Islet precursor cell (in vitro differentiated cells): ENCODE results near the gene PROZ.

ENCODE experiments used
- DNase-seq: peaks from one replicate; pipeline ENCODE4 v3.0.0-alpha.2; 2018

PROZ gene

DNA sequence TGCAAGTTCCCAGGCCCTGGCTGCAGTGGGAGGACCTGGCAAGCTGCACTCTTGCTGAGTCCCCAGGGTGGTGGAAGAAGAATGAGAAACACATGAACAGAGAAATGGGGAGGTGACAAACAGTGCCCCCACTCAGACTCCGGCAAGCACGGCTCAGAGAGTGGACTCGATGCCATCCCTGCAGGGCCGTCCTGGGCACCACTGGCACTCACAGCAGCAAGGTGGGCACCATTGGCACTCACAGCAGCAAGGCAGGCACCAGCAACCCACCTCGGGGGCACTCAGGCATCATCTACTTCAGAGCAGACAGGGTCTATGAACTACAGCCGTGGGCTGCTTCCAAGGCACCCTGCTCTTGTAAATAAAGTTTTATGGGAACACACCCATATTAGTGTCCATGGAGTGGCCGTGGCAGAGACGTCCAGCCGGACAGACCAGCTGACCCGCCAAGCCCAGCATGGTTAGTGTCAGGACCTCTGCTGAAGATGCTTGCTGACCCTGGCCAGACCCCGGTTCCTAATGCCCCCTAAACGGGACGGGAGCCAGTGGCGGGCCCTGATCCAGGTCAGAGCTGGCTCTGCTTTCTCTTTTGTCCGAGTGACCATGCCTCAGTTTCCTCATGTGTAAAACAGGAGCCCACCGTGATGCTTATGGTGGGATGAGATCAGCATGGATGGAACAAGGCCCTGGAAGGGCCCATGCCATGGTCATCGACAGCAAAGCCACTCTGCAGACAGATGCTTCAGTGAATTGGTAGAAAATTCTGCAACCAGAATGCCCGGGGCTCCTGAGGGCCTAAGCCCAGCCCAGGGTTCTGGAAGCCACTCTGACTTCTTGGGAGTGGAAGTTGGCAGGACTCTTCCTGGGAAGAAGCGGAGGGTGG, 37.9 kb upstream of the PROZ start:
- peak; percentile 46 for DNase-seq

DNA sequence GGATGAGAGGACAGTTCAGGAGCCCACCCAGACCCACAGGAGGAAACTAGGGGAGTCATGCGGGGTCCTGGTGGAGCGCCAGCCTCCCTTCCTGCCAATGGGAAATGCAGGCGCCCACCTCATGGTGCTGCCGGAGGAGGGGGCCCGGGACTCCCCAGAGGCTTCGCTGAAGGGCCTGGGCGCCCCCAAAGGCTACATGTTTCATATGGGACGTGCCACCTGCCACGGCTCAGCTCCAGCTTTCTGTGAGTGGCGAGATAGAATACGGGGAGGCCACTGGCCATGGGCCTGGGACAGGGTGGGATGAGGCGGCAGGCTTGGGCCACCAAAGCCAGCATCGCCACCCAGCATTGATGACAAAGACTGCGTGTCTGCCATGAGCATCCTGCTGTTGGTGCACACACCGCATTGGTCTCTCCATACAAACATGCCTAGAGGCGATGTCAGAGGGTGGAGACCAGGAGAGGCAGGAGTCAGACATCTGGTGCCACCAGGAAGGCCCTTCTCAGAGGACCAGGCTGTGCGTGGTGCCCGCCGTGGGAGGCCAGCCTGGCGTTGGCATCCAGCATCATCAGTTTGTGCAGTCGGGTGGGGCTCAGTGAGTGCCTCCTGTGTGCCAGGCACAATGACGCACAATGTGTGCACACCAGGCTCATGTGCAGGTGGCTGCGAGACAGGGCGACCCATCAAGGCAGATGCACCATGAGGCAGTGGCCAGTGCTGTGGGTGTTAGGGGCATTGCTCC, 37.1 kb upstream of the PROZ start:
- DNase-seq, result peak; percentile 47

DNA sequence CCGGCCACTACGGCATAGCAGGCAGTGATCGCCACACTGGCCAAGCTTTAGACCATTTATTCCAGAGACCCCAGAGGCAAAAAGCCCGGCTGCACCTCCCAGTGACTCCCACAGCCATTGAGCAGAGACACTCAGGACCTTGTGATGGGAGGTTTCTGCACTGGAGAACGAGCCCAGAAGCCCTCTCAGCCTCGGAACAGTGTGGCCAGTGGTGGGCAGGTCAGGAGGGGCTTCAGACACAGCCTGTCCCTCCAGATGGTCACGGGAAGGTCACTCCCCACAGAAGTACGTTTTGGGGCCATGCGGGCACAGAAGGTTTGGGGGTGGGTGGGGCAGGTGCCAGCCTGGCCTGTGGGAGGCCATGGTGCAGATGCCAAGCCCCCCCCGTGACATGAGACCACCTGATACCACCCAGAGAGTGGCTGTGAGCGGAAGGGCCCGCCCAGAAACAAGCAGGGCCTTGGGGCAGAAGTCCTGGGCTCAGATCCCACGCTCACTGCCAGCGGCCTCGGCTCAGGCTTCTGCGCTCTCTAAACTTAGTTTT, 36.4 kb upstream of the PROZ start:
- DNase-seq, result peak; percentile 43

DNA sequence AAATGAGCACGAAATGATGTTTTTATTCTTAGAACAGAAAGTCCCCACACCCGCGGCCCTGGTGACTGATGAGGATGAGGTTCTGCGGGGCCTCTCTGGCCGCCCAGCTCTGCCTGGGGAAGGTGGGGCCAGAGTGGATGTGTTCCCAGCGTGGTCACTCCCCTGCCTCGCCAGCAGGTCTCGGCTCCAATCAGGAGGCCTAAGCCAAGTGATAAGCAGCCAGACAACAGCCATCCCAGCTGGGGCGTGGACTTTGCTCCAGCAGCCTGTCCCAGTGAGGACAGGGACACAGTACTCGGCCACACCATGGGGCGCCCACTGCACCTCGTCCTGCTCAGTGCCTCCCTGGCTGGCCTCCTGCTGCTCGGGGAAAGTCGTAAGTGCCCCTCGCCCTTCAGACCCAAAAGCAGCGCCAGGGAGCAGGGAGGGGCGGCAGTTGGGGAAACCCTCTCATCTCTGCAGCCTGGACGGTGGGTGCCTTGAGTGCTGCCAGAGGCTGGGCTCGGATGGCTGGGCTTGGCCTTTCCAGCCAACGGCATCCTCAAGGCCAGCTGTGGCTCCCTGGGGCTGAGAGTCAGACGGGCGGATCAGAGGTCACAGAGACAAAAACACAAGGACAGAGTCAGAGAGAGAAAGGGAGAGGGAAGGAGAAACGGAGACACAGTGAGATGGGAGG, 35.8 kb upstream of the PROZ start, which contains the start of gene F10:
F10 (plus strand) TSS at position 250 of the 676 bp plus-strand sequence; CDS start at position 307, 57 bp downstream.
- DNase-seq, result peak; percentile 93

DNA sequence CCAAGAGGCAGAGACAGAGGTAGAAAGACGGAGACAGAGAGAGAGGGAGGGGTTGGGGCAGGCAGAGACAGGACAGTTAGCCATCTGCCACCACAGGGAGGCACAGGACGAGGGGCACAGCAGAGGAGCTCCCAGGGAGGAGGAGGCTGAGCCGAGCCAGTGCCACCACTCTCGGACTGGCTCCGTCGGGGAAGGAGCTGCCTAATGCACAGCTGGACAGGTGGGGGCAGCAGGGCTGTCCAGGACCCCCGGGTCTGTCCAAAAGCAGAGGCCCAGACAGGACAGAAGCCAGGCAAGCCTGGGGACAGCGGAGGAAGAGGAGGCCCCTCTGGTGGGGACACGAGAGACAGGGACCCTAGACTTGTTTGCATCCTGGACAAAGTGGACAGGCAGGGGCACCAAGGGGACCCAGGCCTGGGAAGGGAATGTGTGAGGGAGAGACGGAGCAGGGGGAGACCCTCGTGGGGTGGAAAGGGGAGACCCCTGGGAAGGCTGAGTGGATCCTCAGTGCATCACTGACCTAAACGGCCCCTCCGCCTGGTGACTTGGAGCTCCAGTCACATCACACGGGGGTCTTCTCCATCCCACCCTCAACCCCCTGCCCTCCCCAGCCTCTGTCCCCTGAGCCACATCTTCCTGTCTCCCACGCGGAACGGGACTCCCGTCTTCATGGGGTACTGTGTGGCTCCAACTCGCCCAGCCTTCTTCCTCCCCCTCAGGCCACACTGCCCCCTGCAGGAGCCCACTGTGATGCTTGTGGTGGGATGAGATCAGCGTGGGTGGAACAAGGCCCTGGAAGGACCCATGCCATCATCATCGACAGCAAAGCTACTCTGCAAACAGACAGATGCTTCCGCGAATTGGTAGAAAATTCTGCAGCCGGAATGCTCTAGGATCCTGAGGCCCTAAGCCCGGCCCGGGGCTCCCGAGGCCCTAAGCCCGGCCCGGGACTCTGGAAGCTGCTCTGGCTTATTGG, 34.9 kb upstream of the PROZ start:
- DNase-seq, result peak; percentile 59

DNA sequence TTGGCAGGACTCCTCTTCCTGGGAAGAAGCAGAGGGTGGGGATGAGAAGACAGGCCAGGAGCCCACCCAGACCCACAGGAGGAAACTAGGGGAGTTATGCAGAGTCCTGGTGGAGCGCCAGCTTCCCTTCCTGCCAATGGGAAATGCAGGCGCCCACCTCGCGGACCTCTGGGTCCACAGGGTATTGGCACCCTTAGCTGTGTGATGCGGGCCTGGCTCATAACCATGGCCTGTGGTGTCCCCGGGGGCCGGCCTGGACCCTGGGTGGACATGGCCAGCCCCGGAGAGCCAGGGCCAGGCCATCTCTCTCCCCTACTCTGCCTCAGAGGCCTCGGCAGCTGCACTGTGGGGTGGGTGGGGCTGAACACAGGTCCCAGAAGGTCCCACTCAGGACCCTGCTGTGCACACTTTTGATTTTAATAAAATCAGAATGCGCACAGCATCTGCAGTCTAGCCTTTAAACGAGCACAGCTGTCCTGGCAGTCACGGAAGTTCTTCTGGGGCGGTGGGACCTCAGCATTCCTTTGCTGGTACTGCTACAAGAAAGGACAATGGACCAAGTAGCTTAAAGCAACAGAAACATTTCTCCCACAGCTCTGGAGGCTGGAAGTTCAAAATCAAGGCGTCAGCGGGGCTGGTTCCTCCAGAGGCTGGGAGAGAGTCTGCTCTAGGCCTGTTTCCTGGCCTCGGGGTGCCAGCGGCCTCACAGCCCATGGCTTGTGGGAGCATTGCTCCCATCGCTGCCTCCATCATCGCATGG, 34.1 kb upstream of the PROZ start:
- DNase-seq, result peak; percentile 34

DNA sequence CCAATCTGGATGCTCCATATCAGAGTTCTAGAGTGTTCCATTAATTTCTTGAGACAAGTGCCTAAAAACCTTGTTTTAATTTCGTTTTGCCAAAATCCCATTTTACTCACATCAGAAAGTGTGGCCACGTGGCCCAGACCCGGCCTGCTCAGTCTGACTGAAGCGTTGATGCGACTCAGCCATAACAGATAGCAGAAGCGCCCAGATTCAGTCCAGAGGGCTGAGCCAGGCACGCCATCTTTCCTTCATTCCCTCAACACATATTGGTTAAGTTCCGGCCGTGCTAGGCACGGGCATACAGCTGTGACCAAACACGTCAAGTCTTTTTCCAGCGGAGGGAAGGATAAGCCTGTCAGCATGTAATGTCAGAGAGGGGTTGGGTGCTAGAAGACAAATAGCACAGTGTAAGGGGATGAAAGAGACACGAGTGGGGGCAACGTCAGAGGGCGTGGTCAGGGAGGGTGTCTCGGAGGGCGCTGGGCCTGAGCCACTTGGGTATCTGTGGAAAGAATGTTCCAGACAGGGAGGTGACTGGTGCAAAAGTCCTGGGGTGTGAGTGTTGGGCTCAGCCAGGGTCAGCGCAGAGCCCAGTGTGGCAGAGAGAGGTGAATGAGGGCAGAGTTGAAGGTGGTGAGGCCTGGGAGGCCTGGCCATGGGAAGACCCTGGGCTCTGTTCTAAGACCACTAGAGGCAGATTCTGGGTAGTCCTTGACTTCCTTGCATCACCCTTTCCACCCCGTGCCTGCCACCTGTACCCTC, 32.8 kb upstream of the PROZ start:
- peak; percentile 47 for DNase-seq

DNA sequence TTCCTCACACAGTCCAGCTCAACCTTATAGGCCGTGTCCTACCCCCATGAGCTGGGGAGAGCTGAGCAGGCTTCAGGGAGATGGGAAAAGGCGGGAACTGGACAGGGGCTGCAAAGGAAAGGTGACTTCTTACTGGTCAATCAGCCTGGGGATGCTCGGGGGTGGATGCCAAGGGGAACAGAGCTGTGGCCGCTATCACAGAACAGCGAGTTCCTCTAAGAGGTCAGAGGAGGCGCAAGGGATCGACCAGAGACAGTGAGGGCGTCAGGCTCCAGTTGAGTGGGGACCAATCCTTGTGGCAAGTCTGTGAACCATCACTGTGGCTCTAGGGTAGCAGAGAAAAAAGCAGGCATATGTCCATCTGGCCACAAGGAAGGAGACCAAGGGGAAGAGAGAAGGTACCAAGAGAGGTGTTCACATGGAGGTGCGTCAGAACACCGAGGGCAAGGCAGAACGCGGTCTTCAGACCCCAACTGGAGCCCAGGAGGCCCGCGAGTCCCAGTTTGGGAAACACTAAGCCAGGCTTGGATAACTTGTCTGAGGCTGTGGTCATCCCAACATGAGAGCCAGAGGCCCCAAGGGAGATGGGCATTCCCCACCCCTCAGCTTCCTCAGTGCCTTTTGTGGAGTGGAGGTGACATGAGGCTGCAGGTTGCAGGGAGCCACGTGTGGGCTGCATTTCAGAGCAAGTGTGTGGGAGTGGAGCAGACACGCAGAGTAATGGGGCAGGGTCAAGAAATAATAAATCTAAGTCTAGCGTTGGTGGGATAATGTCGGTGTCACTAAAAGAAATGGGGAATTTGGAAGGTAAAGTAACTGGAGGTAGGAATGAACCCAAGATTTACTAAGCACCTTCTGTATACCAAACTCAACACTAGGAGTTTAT, 31.9 kb upstream of the PROZ start:
- DNase-seq, result peak; percentile 41

DNA sequence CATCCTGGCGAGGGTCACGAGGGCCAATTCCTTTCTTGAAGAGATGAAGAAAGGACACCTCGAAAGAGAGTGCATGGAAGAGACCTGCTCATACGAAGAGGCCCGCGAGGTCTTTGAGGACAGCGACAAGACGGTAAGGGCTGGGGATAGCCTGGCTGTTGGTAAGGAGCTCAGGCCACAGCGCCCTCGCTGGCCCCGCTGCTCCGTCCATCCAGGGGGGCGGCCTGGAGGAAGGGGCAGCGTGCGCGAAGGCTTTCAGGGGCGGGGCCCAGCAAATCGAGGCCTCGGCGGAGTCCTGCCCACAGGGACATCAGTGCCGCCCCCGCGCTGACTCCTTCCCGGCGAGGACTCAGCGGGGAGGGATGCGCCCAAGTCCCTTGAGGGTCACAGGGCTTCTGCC, 29.0 kb upstream of the PROZ start:
- peak; percentile 57 for DNase-seq

DNA sequence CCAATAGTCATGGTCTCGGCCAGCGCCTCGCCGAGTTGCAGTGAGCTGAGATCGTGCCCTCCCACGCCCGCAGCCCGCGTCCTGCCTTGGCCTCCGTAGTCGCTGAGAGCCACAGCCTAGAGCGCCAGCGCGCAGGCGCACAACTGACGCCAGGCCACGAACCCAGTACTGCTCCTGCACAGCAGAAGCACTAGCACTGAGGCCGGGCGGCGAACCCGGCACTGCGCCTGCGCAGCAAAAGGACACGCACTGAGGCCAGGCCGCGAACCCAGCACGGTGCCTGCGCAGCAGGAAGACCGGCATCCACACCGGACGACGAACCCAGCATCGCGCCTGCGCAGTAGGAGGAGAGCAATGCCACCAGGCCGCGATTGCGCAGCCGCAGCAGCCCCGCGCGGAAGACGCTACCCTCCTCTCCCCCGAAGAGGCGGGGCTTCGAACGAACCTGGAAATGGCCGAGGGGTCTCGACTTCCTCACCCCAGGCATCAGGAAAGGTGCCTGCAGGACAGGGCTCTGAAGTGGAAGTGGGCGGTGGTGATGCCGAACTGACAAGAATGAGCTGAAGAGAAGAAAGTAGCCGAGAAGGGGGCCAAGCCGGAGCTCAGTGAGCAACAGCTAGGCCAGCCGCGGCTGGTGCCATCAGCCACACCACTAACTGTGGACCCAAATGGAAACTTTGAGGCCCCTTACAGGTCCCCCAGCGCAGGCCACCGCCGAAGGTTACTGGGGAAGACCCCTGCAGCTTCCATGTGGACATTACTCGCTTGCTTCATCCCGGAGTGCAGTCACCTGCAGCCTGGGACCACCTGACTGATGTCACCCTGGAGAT, 28.3 kb upstream of the PROZ start:
- DNase-seq, result peak; percentile 46

DNA sequence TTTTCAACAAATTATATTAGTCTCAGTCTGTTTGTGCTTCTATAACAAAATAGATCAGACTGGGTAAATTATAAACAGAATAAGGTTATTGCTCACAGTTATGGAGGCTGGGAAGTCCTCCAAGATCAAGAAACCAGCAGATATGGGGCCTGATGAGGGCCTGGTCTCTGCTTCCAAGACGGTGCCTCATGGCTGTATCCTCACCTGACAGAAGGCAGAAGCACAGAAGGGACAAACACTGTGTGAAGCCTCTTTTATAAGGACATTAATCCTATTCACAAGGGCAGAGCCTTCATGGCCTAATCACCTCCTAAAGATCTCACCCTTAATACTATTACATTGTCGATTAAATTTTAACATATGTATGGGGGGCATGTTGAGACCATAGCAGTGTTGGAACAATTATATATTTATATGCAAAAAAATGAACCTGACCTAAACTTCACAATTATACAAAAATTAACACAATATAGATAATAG, 23.1 kb upstream of the PROZ start:
- no peak for DNase-seq

DNA sequence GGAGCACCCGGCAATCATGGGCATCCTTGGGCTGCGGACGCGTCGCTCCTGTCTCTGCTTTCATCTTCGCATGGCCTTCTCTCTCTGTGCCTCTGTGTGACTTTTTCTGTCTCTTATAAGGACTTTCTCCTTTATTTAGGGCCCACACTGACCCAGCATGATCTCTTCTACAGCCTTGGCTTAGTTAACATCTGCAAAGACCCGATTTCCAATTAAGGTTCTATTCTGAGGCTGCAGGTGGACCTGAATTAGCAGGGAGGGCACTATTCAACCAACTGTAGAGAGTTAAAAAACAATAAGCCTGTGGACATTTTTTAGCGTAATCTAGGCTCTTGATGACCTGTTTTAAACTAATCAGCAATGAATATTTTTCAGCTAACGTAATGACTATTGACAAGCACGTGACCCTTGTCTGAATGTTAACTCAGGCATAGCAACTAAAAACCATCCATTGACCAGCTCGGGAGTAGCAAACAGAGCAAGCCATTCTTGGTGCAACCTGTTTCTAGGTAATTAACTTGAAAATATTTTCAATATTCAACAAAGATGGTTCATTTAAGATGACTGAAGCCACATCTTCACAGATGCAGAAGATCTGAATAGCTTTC, 20.7 kb upstream of the PROZ start:
- DNase-seq, result peak; percentile 32

DNA sequence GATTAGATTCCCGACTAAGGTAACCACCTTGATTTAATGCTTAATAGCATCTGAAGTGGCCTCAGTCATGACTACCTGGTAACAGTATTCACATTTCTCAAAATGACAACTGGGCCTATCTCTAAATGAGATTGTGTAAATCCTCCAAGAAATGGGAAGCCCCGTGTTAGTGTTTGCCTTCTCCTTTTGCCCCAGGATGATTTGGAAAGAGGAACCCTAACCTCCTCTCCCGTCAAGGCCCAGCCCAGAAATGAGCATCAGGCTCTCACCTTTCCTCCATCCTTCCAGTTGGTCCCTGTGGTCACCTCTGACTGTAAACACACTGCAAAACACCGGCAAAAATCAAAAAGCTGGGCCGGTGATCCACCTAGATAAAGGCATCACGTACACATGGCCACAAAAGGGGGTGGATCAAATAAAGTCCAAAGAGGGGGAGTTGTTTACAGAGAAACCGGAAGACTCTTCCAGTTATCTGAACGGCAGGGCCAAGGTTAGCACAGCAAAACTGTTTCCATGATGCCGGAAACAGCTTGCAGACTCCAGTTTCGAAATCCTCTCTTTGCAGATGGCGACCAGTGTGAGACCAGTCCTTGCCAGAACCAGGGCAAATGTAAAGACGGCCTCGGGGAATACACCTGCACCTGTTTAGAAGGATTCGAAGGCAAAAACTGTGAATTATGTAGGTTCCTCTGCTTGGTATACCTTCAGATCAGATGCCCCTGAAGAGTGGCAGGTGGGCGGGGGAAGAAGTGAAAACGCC, 19.5 kb upstream of the PROZ start:
- DNase-seq, result peak; percentile 43

DNA sequence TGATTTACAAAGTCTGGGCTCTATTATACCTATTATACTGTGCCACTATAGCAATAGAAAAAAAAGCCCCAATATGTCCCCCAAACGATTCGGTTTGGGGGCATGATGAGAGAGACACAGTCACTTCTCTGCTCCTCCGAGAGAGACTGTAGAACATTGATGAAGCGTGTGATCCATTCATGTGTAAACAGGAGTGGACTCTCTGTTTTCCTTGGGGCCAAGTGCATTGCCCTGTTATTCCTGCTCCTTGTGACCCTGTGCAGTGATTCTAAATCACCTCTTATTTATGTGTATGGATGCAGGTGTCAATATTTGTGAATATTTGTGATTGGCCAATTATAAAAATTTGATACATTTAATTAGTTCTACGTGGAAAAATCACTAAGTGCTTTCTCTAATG, 18.9 kb upstream of the PROZ start:
- DNase-seq, result no peak

DNA sequence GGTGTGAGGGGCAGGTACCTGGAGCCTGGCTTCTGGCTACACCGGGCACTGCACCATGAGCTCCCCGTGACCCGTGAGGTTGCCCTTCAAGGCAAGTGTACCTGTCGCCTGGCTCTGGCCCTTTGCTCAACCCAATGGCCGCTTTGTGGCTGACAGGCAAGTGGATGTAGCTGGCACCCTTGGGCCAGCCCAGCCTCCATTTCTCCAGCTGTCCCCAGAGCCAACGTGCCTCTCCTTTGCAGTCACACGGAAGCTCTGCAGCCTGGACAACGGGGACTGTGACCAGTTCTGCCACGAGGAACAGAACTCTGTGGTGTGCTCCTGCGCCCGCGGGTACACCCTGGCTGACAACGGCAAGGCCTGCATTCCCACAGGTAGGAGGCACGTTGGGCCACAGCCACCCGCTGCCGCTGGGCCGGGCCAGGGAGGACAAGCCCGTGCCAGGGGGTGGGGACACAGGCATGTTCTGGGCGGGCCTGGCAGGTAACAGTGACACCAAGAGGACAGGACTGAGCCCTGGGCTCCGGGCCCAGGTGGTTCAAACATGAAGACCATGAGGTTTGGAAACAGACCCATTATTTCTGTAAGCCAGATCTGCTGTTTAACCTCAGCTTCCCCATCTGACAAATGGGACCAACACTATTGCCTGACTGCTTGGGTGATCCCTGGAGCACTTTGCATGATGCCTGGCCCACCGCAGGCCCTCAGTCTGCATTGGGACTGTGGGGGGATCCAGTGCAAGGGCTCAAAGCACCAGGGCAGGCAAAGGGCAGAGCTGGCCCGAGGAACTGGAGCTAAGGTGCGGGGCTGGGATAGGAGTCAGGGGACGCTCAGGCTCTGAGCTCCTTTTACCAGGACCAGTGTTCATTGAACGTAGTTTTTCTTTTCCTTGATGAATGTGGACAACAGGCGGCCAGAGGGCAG, 17.5 kb upstream of the PROZ start:
- DNase-seq, result peak; percentile 39

DNA sequence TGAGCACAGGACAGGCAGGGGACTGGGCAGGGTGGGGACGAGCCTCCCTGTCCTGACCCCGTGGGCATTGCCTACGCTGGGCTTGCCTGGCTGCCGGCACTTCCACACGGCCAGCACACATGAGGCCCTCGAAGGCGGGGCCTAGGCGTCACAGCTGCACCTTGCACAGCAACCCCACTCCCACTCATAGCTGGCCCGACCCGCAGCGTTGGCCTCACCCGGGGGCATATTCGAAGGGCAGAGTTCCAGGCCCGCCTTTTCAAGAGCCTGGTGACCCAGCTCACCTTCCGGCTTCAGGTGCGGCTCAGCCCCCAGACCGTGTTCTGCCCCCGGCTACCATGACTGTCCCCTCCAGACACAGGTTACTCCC, 16.9 kb upstream of the PROZ start:
- DNase-seq, result peak; percentile 35
